Measurements from ENCODE around the gene P2RX4. TPM values are rescaled to one million over a fixed set of nuclear protein-coding genes. Genes with fewer than 3 reads are reported as not detected.
"Not testable (repeated sequence)": the region's sequence is repeated elsewhere in the genome, so short reads cannot be mapped to it uniquely, and the experiment has no call there.

P2RX4 gene
- polyA plus RNA-seq, 1 experiment = 18.9 TPM

- no peaks in the 10 kb centered on the region for H3K9me3 ChIP-seq (ENCODE audit: control insufficient read depth, insufficient read depth, low read length)
- CTCF ChIA-PET = no interaction called here
- H3K4me3 ChIP-seq (ENCODE audit: low read depth, low read length) = no peak overlapping the region
- no peak overlapping the region for H3K27ac ChIP-seq (ENCODE audit: low read depth, low read length)
- TF ChIP-seq CTCF (IDR thresholded peaks at IDR 0.05; ENCODE audit: low read depth, low read length) = no peak
- peaks cover 4% of the 10 kb centered on the region for H3K27me3 ChIP-seq (ENCODE audit: control insufficient read depth, insufficient read depth, low read length)
- no peak for DNase-seq (ENCODE audit: low read depth, low spot score)
- POLR2A ChIA-PET = no interaction called here
These were observed 13.0 kb upstream of the P2RX4 start for GRCh38 chr12:121196902-121197301.

- TF ChIP-seq CTCF (IDR thresholded peaks at IDR 0.05; ENCODE audit: low read depth, low read length) = no peak
- ChIA-PET POLR2A (no interaction called here), CTCF (no interaction called here)
- DNase-seq (ENCODE audit: low read depth, low spot score) = no peak
- H3K4me3 ChIP-seq (ENCODE audit: low read depth, low read length) = no peak overlapping the region
- H3K9me3 ChIP-seq (ENCODE audit: control insufficient read depth, insufficient read depth, low read length) = no peaks in the 10 kb centered on the region
- no peak overlapping the region for H3K27ac ChIP-seq (ENCODE audit: low read depth, low read length)
- H3K27me3 ChIP-seq (ENCODE audit: control insufficient read depth, insufficient read depth, low read length) = peaks cover 8% of the 10 kb centered on the region
These were observed 11.0 kb upstream of the P2RX4 start for GRCh38 chr12:121198949-121199348.

GRCh38 chr12:121201140-121201539 is 8.8 kb upstream of the P2RX4 start:
- POLR2A ChIA-PET; H3K4me3 ChIP-seq (ENCODE audit: low read depth, low read length); H3K9me3 ChIP-seq (ENCODE audit: control insufficient read depth, insufficient read depth, low read length); H3K27me3 ChIP-seq (ENCODE audit: control insufficient read depth, insufficient read depth, low read length); DNase-seq (ENCODE audit: low read depth, low spot score); H3K27ac ChIP-seq (ENCODE audit: low read depth, low read length); CTCF ChIA-PET: not testable (repeated sequence)

- Histone ChIP-seq H3K27ac (ENCODE audit: low read depth, low read length) (no peak overlapping the region), H3K27me3 (ENCODE audit: control insufficient read depth, insufficient read depth, low read length) (peaks cover 5% of the 10 kb centered on the region), H3K9me3 (ENCODE audit: control insufficient read depth, insufficient read depth, low read length) (no peaks in the 10 kb centered on the region), H3K4me3 (ENCODE audit: low read depth, low read length) (no peak overlapping the region)
- no peak for DNase-seq (ENCODE audit: low read depth, low spot score)
- POLR2A ChIA-PET = no interaction called here
- CTCF ChIA-PET = no interaction called here
- no peak for TF ChIP-seq CTCF (IDR thresholded peaks at IDR 0.05; ENCODE audit: low read depth, low read length)
These were observed 7.2 kb upstream of the P2RX4 start for GRCh38 chr12:121202407-121203355.

- no peaks in the 10 kb centered on the region for H3K9me3 ChIP-seq (ENCODE audit: control insufficient read depth, insufficient read depth, low read length)
- H3K4me3 ChIP-seq (ENCODE audit: low read depth, low read length) = no peak overlapping the region
- no peak overlapping the region for H3K27ac ChIP-seq (ENCODE audit: low read depth, low read length)
- TF ChIP-seq CTCF (IDR thresholded peaks at IDR 0.05; ENCODE audit: low read depth, low read length) = no peak
- ChIA-PET CTCF (no interaction called here), POLR2A (no interaction called here)
- peaks cover 5% of the 10 kb centered on the region for H3K27me3 ChIP-seq (ENCODE audit: control insufficient read depth, insufficient read depth, low read length)
- DNase-seq (ENCODE audit: low read depth, low spot score) = no peak
These were observed 6.4 kb upstream of the P2RX4 start for GRCh38 chr12:121203482-121203881.
